ENCODE data around the gene RNF212.

RNF212 gene

GRCh38 chr4:1115528-1116293 lies 2.3 kb upstream of the RNF212 start:
- no peak for DNase-seq (ENCODE audit: low read depth)

GRCh38 chr4:1112821-1113182 lies 562 bp downstream of the RNF212 start:
- no peak for DNase-seq (ENCODE audit: low read depth)

- DNase-seq (ENCODE audit: low read depth), result no peak
These were observed 1.1 kb downstream of the RNF212 start for GRCh38 chr4:1112174-1112820.

GRCh38 chr4:1111259-1111809 lies 2.0 kb downstream of the RNF212 start:
- no peak for DNase-seq (ENCODE audit: low read depth)

- no peak for DNase-seq (ENCODE audit: low read depth)
These were observed 3.4 kb downstream of the RNF212 start for GRCh38 chr4:1109898-1110506.

GRCh38 chr4:1109333-1109732 lies 4.0 kb downstream of the RNF212 start:
- DNase-seq (ENCODE audit: low read depth), result no peak

- no peak for DNase-seq (ENCODE audit: low read depth)
These were observed 7.7 kb downstream of the RNF212 start for GRCh38 chr4:1105662-1106061.

- DNase-seq (ENCODE audit: low read depth), result no peak
These were observed 8.3 kb downstream of the RNF212 start for GRCh38 chr4:1105067-1105466.

GRCh38 chr4:1104647-1105046 lies 8.7 kb downstream of the RNF212 start:
- DNase-seq (ENCODE audit: low read depth), result no peak

- DNase-seq (ENCODE audit: low read depth), result no peak
These were observed 13.6 kb downstream of the RNF212 start for GRCh38 chr4:1099684-1100335.

- no peak for DNase-seq (ENCODE audit: low read depth)
These were observed 14.1 kb downstream of the RNF212 start for GRCh38 chr4:1099270-1099669.

- DNase-seq (ENCODE audit: low read depth), result no peak
These were observed 14.9 kb downstream of the RNF212 start for GRCh38 chr4:1098311-1098925.

- no peak for DNase-seq (ENCODE audit: low read depth)
These were observed 15.8 kb downstream of the RNF212 start for GRCh38 chr4:1097553-1097952.

GRCh38 chr4:1096841-1097240 lies 16.5 kb downstream of the RNF212 start:
- no peak for DNase-seq (ENCODE audit: low read depth)

- no peak for DNase-seq (ENCODE audit: low read depth)
These were observed 19.1 kb downstream of the RNF212 start for GRCh38 chr4:1094336-1094690.

- no peak for DNase-seq (ENCODE audit: low read depth)
These were observed 19.7 kb downstream of the RNF212 start for GRCh38 chr4:1093391-1094335.

GRCh38 chr4:1092983-1093361 lies 20.4 kb downstream of the RNF212 start:
- DNase-seq (ENCODE audit: low read depth), result no peak

GRCh38 chr4:1092026-1092982 lies 21.1 kb downstream of the RNF212 start:
- DNase-seq (ENCODE audit: low read depth), result no peak

GRCh38 chr4:1091561-1091995 lies 21.8 kb downstream of the RNF212 start:
- DNase-seq (ENCODE audit: low read depth), result no peak
